Sigmoid colon (tissue), 7 donors: Measurements from ENCODE around the gene FGD3. TPM values are rescaled to one million over a fixed set of nuclear protein-coding genes. Genes with fewer than 3 reads are reported as not detected.

Source experiments
- DNase-seq: peaks from one replicate; pipeline ENCODE4 v3.0.0-alpha.2; 2019
- H3K27ac ChIP-seq, 4 donors: fragments of 200-600 bp; sonication (generic); one replicate each; pipeline ENCODE4 v1.5.1; 2016 to 2019; ENCODE audit warnings: mild to moderate bottlenecking in 1 of 4
- H3K27me3 ChIP-seq, 3 donors: fragments of 200-600 bp; sonication (generic); one replicate each; pipeline ENCODE4 v1.5.1; 2019; ENCODE audit warnings: mild to moderate bottlenecking in 1 of 3
- H3K36me3 ChIP-seq, 4 donors: fragments of 200-600 bp; sonication (generic); one replicate each; pipeline ENCODE4 v1.5.1; 2016 to 2019
- H3K4me1 ChIP-seq, 4 donors: fragments of 200-600 bp; sonication (generic); one replicate each; pipeline ENCODE4 v1.5.1; 2017 to 2019
- H3K4me3 ChIP-seq, 4 donors: fragments of 200-600 bp; sonication (generic); one replicate each; pipeline ENCODE4 v1.5.1; 2017 to 2019; ENCODE audit warnings: mild to moderate bottlenecking in 2 of 4, moderate library complexity in 1 of 4
- H3K9me3 ChIP-seq, 4 donors: fragments of 200-600 bp in 3 of 4; sonication (generic) in 3 of 4; one replicate each; pipeline versions ENCODE4 v1.5.1 to v1.6.1; 2013 to 2019
- CTCF ChIP-seq, 4 experiments: fragments of 450-650 bp in 3 of 4; fragments of 200-600 bp in 1 of 4; IDR thresholded peaks; one replicate each; pipeline ENCODE4 v1.5.1; 2016 to 2019; ENCODE audit warnings: antibody characterized with exemption in 4 of 4, mild to moderate bottlenecking in 3 of 4, moderate library complexity in 2 of 4
- EP300 ChIP-seq, 4 donors: sonication (generic); formaldehyde crosslinking; IDR thresholded peaks; one replicate each; pipeline ENCODE4 v1.6.1; 2017; ENCODE audit warnings: antibody characterized with exemption in 4 of 4
- POLR2A ChIP-seq, 2 donors: fragments of 450-650 bp; IDR thresholded peaks; one replicate each; pipeline ENCODE4 v1.6.1; 2016; ENCODE audit warnings: antibody characterized with exemption in 2 of 2, mild to moderate bottlenecking in 2 of 2, moderate library complexity in 2 of 2
- POLR2AphosphoS5 ChIP-seq, 4 donors: sonication (generic); formaldehyde crosslinking; IDR thresholded peaks; one replicate each; pipeline ENCODE4 v1.6.1; 2017; ENCODE audit warnings: antibody characterized with exemption in 4 of 4
- WGBS, 2 donors: extraction: QIAGEN DNeasy Blood & Tissue Kit; methylation state at CpG; one replicate each; pipeline ENCODE4 v1.1.7; 2013; 5-methylcytosine and 5-hydroxymethylcytosine counted together
- intact Hi-C: fragments of 100-400 bp; cut with DNase I; formaldehyde crosslinking; loops from one replicate; pipeline ENCODE4 v1.15.1; 2023
- polyA plus RNA-seq, 3 donors: library from polyadenylated mRNA; stranded (reverse); fragments of 200-250 nt; gene quantifications; one replicate each; pipeline ENCODE4 v1.2.3, GENCODE V29; 2013
- total RNA-seq, 4 donors: library from RNA; depleted of rRNA; stranded (reverse); fragments of >200 nt; gene quantifications; one replicate each; pipeline ENCODE4 v1.1.0, GENCODE V29; 2016
- donor health status: healthy with polysubstance abuse.
- donor health status: Bipolar disorder and iron deficiency.
- donor health status: healthy.

FGD3 gene
- total and polyA plus RNA-seq, 7 donors, result 1.8 to 18.0 (median 3.7) TPM

DNA sequence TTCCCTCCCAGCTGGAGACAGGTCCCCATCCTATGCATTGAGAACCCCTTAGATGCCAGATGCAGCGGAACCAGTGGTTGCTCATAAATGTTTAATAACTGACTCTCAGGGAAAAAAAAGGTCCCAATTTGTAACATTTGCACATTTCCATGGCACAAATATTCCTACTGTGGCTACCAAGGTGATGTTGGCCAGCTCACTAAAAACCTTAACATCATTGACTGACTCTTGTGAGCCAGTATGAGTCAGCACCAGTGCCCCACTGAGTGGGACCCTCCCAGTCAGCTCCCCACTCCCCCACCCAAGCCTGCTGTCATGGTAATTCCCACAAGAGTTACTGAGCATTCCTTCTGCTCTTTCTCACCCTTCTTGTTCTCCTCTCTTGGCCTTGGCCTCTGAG is 26.9 kb upstream of the FGD3 start:
- DNase-seq, result no peak
- Histone ChIP-seq H3K27me3 (no peaks in the 10 kb centered on the region), H3K4me1 (no peaks in the 10 kb centered on the region), H3K4me3 (no peak overlapping the region), H3K27ac (no peak overlapping the region), H3K36me3 (no peaks in the 10 kb centered on the region), H3K9me3 (no peaks in the 10 kb centered on the region)
- intact Hi-C loops, result no loop called here
- 98 to 99% methylated on average over 1 of the region's 1 CpG for WGBS, 2 donors
- TF ChIP-seq POLR2AphosphoS5 (IDR thresholded peaks at IDR 0.05), result no peak
- TF ChIP-seq EP300 (IDR thresholded peaks at IDR 0.05), result no peak
- TF ChIP-seq POLR2A (IDR thresholded peaks at IDR 0.05), result no peak
- no peak for TF ChIP-seq CTCF (IDR thresholded peaks at IDR 0.05)

GRCh38 chr9:92931606-92932005 is 15.7 kb upstream of the FGD3 start:
- H3K4me3 ChIP-seq, result no peak overlapping the region
- H3K36me3 ChIP-seq, result no peaks in the 10 kb centered on the region
- no peaks in the 10 kb centered on the region for H3K27me3 ChIP-seq
- H3K9me3 ChIP-seq, result no peaks in the 10 kb centered on the region
- no peak overlapping the region for H3K27ac ChIP-seq
- H3K4me1 ChIP-seq, result no peaks in the 10 kb centered on the region
- intact Hi-C loops, result no loop called here
- 77 to 80% methylated on average over 3 of the region's 3 CpGs for WGBS, 2 donors
- DNase-seq, result no peak
- TF ChIP-seq POLR2A (IDR thresholded peaks at IDR 0.05) (no peak), EP300 (IDR thresholded peaks at IDR 0.05) (no peak), POLR2AphosphoS5 (IDR thresholded peaks at IDR 0.05) (no peak), CTCF (IDR thresholded peaks at IDR 0.05) (no peak)

DNA sequence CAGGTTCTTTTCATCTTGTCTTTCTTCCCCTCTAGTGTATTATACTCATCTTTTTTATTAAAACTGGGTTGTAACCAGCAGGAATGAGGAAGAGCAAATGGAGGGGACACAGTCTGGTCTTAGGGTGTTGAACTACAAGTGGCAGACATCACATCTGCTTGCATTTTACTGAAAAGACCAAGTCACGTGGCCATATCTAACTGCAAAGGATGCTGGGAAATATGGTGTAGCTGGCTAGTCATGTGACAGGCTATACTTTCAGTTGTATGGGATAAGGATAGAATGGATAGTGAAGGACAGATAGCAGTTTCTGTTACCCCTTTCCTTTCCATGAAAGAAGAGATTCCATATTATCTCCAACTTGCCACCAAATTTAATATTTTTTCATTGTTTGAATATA is 13.0 kb upstream of the FGD3 start:
- DNase-seq, result no peak
- no peak overlapping the region for H3K27ac ChIP-seq
- H3K4me1 ChIP-seq, result no peaks in the 10 kb centered on the region
- no peaks in the 10 kb centered on the region for H3K27me3 ChIP-seq
- intact Hi-C loops, result no loop called here
- 48 to 84% methylated on average over 1 of the region's 1 CpG for WGBS, 2 donors
- no peaks in the 10 kb centered on the region for H3K36me3 ChIP-seq
- no peaks in the 10 kb centered on the region for H3K9me3 ChIP-seq
- TF ChIP-seq POLR2AphosphoS5 (IDR thresholded peaks at IDR 0.05), result no peak
- no peak for TF ChIP-seq POLR2A (IDR thresholded peaks at IDR 0.05)
- TF ChIP-seq CTCF (IDR thresholded peaks at IDR 0.05), result no peak
- TF ChIP-seq EP300 (IDR thresholded peaks at IDR 0.05), result no peak
- H3K4me3 ChIP-seq, result no peak overlapping the region

DNA sequence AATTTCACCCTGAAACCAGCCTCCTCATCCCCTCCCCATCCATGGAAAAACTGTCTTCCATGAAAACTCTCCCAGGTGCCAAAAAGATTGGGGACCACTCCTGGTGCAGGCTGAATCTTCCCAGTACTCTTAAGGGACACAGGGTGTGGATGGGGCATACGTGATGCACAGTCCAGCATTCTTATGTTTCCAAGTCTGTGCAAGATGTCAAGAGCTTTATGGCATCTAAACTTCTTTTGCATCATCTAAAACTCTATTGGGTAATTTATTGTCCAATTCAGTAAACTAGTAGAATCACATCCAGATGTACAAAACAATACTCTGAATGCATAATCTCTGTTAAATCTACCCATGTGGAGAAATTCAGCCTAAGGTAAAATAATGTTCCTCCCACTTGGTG is 9.3 kb upstream of the FGD3 start:
- no peak for DNase-seq
- Histone ChIP-seq H3K9me3 (no peaks in the 10 kb centered on the region), H3K27me3 (no peaks in the 10 kb centered on the region), H3K4me1 (no peaks in the 10 kb centered on the region), H3K4me3 (no peak overlapping the region), H3K27ac (no peak overlapping the region), H3K36me3 (no peaks in the 10 kb centered on the region)
- WGBS, 2 donors, result 56 to 67% methylated on average over 1 of the region's 1 CpG
- intact Hi-C loops, result no loop called here
- TF ChIP-seq POLR2AphosphoS5 (IDR thresholded peaks at IDR 0.05), result no peak
- TF ChIP-seq POLR2A (IDR thresholded peaks at IDR 0.05), result no peak
- TF ChIP-seq CTCF (IDR thresholded peaks at IDR 0.05), result no peak
- TF ChIP-seq EP300 (IDR thresholded peaks at IDR 0.05), result no peak

- no peak for DNase-seq
- no peaks in the 10 kb centered on the region for H3K36me3 ChIP-seq
- H3K4me1 ChIP-seq, result peaks cover 0 to under 1% (median under 1%) of the 10 kb centered on the region in 4 donors
- TF ChIP-seq POLR2AphosphoS5 (IDR thresholded peaks at IDR 0.05), result no peak
- no peak for TF ChIP-seq POLR2A (IDR thresholded peaks at IDR 0.05)
- TF ChIP-seq CTCF (IDR thresholded peaks at IDR 0.05), result no peak
- TF ChIP-seq EP300 (IDR thresholded peaks at IDR 0.05), result no peak
- no peaks in the 10 kb centered on the region for H3K9me3 ChIP-seq
- intact Hi-C loops, result no loop called here
- no peak overlapping the region for H3K27ac ChIP-seq
- no peak overlapping the region for H3K4me3 ChIP-seq
- peaks cover 0 to 5% (median 0%) of the 10 kb centered on the region in 3 donors for H3K27me3 ChIP-seq
- whole genome bisulfite sequencing, 2 donors, result 75 to 77% methylated on average over 5 of the region's 5 CpGs
Observed at GRCh38 chr9:92941861-92942260, 5.5 kb upstream of the FGD3 start.
